Heart right ventricle (tissue), 16 donors: ENCODE measurements around the gene NCAM2. TPM values are rescaled to one million over a fixed set of nuclear protein-coding genes. Genes with fewer than 3 reads are reported as not detected.

ENCODE experiments used
- ATAC-seq, 8 donors: fragments of 200-7000 bp; cut with Tn5 transposase; one replicate each; pipeline ENCODE4 v1.9.1; 2020; ENCODE audit warnings: mild to moderate bottlenecking in 8 of 8, moderate library complexity in 8 of 8, moderate number of reproducible peaks in 1 of 8
- DNase-seq, 2 donors: peaks; one replicate each; pipeline ENCODE4 v3.0.0-alpha.2; 2020
- H3K27ac ChIP-seq, 10 donors: fragments of 200-600 bp; sonication (generic) in 2 of 10; one replicate each; pipeline versions ENCODE4 v1.5.0 to v1.8.0; 2020 to 2022; ENCODE audit warnings: mild to moderate bottlenecking in 3 of 10
- H3K27me3 ChIP-seq, 7 donors: fragments of 200-600 bp; one replicate each; pipeline ENCODE4 v1.8.0; 2021 to 2022; ENCODE audit warnings: mild to moderate bottlenecking in 2 of 7
- H3K36me3 ChIP-seq, 9 donors: fragments of 200-600 bp; sonication (generic) in 1 of 9; one replicate each; pipeline versions ENCODE4 v1.5.0 to v1.8.0; 2020 to 2022; ENCODE audit warnings: mild to moderate bottlenecking in 2 of 9
- H3K4me1 ChIP-seq, 9 donors: fragments of 200-600 bp; sonication (generic) in 1 of 9; one replicate each; pipeline versions ENCODE4 v1.5.0 to v1.8.0; 2020 to 2022; ENCODE audit warnings: mild to moderate bottlenecking in 4 of 9
- H3K4me3 ChIP-seq, 10 donors: fragments of 200-600 bp; sonication (generic) in 2 of 10; one replicate each; pipeline versions ENCODE4 v1.5.0 to v1.8.0; 2020 to 2022; ENCODE audit warnings: mild to moderate bottlenecking in 7 of 10, moderate library complexity in 2 of 10
- H3K9me3 ChIP-seq, 11 donors: fragments of 200-600 bp in 10 of 11; sonication (generic) in 2 of 11; one replicate each; pipeline versions ENCODE4 v1.5.0 to v1.8.0; 2013 to 2022; ENCODE audit warnings: mild to moderate bottlenecking in 2 of 11, control low read depth in 1 of 11, moderate library complexity in 1 of 11
- WGBS, 2 donors: extraction: QIAGEN DNeasy Blood & Tissue Kit; methylation state at CpG; one replicate each; pipeline ENCODE4 v1.1.7; 2013; ENCODE audit warnings: inconsistent platforms in 1 of 2; 5-methylcytosine and 5-hydroxymethylcytosine counted together
- intact Hi-C, 10 donors: fragments of 100-400 bp; cut with DNase I; formaldehyde crosslinking; loops; one replicate each; pipeline versions ENCODE4 v1.11.1 to v1.14.2; 2022
- polyA plus RNA-seq, 2 donors: library from polyadenylated mRNA; stranded (reverse); fragments of 200-250 nt; gene quantifications; one replicate each; pipeline ENCODE4 v1.2.3, GENCODE V29; 2013
- total RNA-seq, 10 donors: library from RNA; stranded (reverse); fragmentation: NEBNext Ultra II Directional in 3 of 10; extraction: Animal tissue kit (Norgen Biotek cat#: 25700) in 3 of 10; gene quantifications; one replicate each; pipeline versions ENCODE4 v1.2.1 to v1.2.4, GENCODE V29; 2021 to 2023
- TF ChIP-seq, protein P1 (sequence below), 9 donors: fragments of 200-600 bp; sonication (generic) in 2 of 9; IDR thresholded peaks; one replicate each; pipeline versions ENCODE4 v1.5.0 to v1.8.0; 2021 to 2022; ENCODE audit warnings: antibody characterized with exemption in 9 of 9, mild to moderate bottlenecking in 5 of 9, moderate library complexity in 1 of 9
- donor health status: Arrhythmogenic right ventricular cardiomyopathy.
- donor health status: ischemic (EF 13 %, LVEDD 7.1; RV severe dilation, severe dysfunction).
- donor health status: healthy with polysubstance abuse.
- donor health status: DM: no; HTN: yes; CAD: no.
- donor health status: DM: no; HTN: no; CAD: no.
- donor health status: ischemic (EF 25% LVEDD 6.9; RV normal size, moderate dysfunction).
- donor health status: ischemic (EF 25% LVEDD 5.7; RV mildly dilated, moderate dysfunction).
- donor health status: healthy.
- donor health status: DM: yes; HTN: yes; CAD: no.
- donor health status: Ischemic cardiomyopathy.
- donor health status: ischemic (EF 35%, LVEDD 5.7; RV mildly dilated, moderate dysfunction).
- donor health status: nonischemic (EF 11% LVEDD 7.7; RV severe dilation, severe dysfunction).
- donor health status: DM: yes; HTN: yes; CAD: no.
- donor health status: PGD.
- donor health status: ischemic (EF 29% LVEDD 5.4; RV normal size, mild dysfunction).
- donor health status: nonischemic (EF 23%, LVEDD 6.1; RV moderate dilation, normal function).

The NCAM2 gene
- total and polyA plus RNA-seq, 12 donors: 0.25 to 8.9 (median 3.1) TPM

DNA sequence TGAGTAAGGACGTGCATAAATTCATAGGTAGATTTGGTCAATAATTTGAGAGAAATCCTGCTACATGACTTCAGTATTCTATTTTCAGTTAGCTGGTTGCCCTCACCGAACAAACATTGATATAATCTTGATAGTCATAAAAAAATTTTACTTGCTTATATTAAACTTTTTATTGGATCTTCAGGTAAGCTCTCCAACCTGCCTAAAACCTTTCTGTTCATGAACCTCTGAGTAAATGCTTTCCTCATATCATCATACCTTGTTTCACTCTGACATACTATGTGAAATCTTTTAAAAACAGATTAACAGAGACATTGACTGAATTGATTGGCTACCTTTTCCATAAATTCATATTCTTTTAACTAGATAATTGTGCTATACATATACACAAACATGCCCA is 299.0 kb downstream of the NCAM2 start:
- Histone ChIP-seq H3K36me3 (no peaks in the 10 kb centered on the region), H3K9me3 (peaks cover 0 to 3% (median 0%) of the 10 kb centered on the region in 11 donors), H3K27ac (no peak overlapping the region), H3K4me1 (no peaks in the 10 kb centered on the region), H3K27me3 (no peaks in the 10 kb centered on the region), H3K4me3 (no peak overlapping the region)
- intact Hi-C loops: no loop called here
- DNase-seq (no peak), ATAC-seq (no peak)
- WGBS, 2 donors: 73% methylated on average over 2 of the region's 2 CpGs
- TF ChIP-seq, protein P1, sequence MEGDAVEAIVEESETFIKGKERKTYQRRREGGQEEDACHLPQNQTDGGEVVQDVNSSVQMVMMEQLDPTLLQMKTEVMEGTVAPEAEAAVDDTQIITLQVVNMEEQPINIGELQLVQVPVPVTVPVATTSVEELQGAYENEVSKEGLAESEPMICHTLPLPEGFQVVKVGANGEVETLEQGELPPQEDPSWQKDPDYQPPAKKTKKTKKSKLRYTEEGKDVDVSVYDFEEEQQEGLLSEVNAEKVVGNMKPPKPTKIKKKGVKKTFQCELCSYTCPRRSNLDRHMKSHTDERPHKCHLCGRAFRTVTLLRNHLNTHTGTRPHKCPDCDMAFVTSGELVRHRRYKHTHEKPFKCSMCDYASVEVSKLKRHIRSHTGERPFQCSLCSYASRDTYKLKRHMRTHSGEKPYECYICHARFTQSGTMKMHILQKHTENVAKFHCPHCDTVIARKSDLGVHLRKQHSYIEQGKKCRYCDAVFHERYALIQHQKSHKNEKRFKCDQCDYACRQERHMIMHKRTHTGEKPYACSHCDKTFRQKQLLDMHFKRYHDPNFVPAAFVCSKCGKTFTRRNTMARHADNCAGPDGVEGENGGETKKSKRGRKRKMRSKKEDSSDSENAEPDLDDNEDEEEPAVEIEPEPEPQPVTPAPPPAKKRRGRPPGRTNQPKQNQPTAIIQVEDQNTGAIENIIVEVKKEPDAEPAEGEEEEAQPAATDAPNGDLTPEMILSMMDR (IDR thresholded peaks at IDR 0.05): no peak

DNA sequence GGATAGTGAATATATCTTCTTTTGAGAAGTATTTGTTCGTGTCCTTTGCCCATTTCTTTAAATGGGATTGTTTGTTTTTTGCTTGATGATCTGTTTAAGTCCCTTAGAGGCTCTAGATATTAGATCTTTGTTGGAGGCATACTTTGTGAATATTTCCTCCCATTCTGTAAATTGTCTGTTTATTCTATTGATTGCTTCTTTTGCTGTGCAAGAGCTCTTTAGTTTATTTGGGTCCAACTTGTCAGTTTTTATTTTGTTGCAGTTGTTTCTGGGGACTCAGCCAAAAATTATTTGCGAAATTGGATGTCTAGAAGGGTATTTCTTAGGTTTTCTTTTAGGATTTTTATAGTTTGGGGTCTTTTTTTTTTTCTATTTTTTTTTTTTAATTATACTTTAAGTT is 302.8 kb downstream of the NCAM2 start:
- 54 to 71% methylated on average over 2 of the region's 2 CpGs for WGBS, 2 donors
- H3K36me3 ChIP-seq: no peaks in the 10 kb centered on the region
- H3K4me3 ChIP-seq: no peak overlapping the region
- DNase-seq (no peak), ATAC-seq (no peak)
- H3K27me3 ChIP-seq: no peaks in the 10 kb centered on the region
- H3K27ac ChIP-seq: no peak overlapping the region
- TF ChIP-seq, protein P1 (IDR thresholded peaks at IDR 0.05): no peak
- H3K4me1 ChIP-seq: no peaks in the 10 kb centered on the region
- intact Hi-C loops: no loop called here
- peaks cover 0 to 11% (median 0%) of the 10 kb centered on the region in 11 donors for H3K9me3 ChIP-seq

DNA sequence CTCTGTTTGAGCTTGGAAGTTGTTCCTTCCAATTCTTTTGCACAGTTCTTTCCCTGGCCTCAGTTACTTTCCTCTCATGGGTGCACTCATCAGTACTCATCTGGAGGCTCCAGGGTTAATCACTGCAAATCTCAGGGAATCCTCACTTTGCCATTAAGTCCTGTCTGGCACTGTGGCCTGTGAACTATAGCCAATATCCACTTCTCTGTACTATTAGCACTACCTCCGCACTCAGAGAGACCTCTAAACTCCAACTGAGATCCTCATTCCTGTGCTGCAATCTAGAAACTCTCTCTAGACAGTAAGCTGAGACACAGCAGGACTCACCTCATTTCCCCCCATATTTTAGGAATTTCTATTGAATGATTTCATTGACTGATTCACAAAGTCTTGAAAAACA is 311.3 kb downstream of the NCAM2 start:
- H3K27me3 ChIP-seq: no peaks in the 10 kb centered on the region
- TF ChIP-seq, protein P1 (IDR thresholded peaks at IDR 0.05): no peak
- intact Hi-C loops: no loop called here
- no peak for ATAC-seq
- H3K36me3 ChIP-seq: no peaks in the 10 kb centered on the region
- H3K4me3 ChIP-seq: no peak overlapping the region
- H3K9me3 ChIP-seq: no peaks in the 10 kb centered on the region
- 71 to 77% methylated on average over 1 of the region's 1 CpG for WGBS, 2 donors
- H3K4me1 ChIP-seq: no peaks in the 10 kb centered on the region
- DNase-seq: no peak
- no peak overlapping the region for H3K27ac ChIP-seq

DNA sequence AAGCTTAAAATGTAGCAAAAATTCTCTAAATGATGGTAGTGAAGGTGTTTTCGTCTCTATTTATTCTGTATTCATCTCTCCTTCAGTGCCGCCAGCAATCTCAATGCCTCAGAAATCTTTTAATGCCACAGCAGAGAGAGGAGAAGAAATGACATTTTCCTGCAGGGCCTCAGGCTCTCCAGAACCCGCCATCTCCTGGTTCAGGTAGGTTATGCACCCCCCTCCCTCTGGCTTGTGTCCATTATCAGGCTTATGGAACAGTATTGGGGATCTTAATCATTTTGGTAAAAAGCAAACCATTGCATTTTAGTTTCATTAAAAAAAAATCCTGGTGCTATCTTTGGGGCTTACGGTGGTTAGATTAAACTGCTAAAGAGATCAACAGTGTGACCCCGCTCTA is 326.1 kb downstream of the NCAM2 start:
- TF ChIP-seq, protein P1 (IDR thresholded peaks at IDR 0.05): no peak
- ATAC-seq (no peak), DNase-seq (no peak)
- intact Hi-C loops: no loop called here
- peaks cover 0 to 17% (median 0%) of the 10 kb centered on the region in 11 donors for H3K9me3 ChIP-seq
- H3K4me3 ChIP-seq: no peak overlapping the region
- no peaks in the 10 kb centered on the region for H3K27me3 ChIP-seq
- H3K36me3 ChIP-seq: no peaks in the 10 kb centered on the region
- WGBS, 2 donors: 84 to 85% methylated on average over 5 of the region's 5 CpGs
- H3K4me1 ChIP-seq: no peaks in the 10 kb centered on the region
- no peak overlapping the region for H3K27ac ChIP-seq
